Mucosa of descending colon (tissue), 3 donors: Measurements from ENCODE around the gene DDN. TPM values are rescaled to one million over a fixed set of nuclear protein-coding genes. Genes with fewer than 3 reads are reported as not detected.

Source experiments
- ATAC-seq: fragments of 200-7000 bp; cut with Tn5 transposase; one replicate; pipeline ENCODE4 v1.9.1; 2020; ENCODE audit warnings: mild to moderate bottlenecking, moderate library complexity
- DNase-seq, 3 donors: peaks; one replicate each; pipeline ENCODE4 v3.0.0-alpha.2; 2020
- H3K36me3 ChIP-seq: fragments of 200-600 bp; one replicate; pipeline ENCODE4 v1.8.0; 2021; ENCODE audit warnings: low read depth, mild to moderate bottlenecking
- H3K4me1 ChIP-seq: fragments of 200-600 bp; one replicate; pipeline ENCODE4 v1.8.0; 2021; ENCODE audit warnings: low read depth, mild to moderate bottlenecking
- H3K4me3 ChIP-seq: fragments of 200-600 bp; one replicate; pipeline ENCODE4 v1.8.0; 2021; ENCODE audit warnings: mild to moderate bottlenecking
- H3K9me3 ChIP-seq: fragments of 200-600 bp; one replicate; pipeline ENCODE4 v1.8.0; 2021; ENCODE audit warnings: mild to moderate bottlenecking
- CTCF ChIP-seq: fragments of 200-600 bp; IDR thresholded peaks from one replicate; pipeline ENCODE4 v1.8.0; 2022; ENCODE audit warnings: antibody characterized with exemption, mild to moderate bottlenecking
- intact Hi-C, 2 donors: fragments of 100-400 bp; cut with DNase I in 1 of 2; cut with micrococcal nuclease in 1 of 2; formaldehyde crosslinking; loops; one replicate each; pipeline versions ENCODE4 v1.11.0 to v1.11.1; 2022; cut with DNase I, micrococcal nuclease
- total RNA-seq, 3 donors: library from RNA; stranded (reverse); fragmentation: NEBNext Ultra II Directional in 2 of 3; extraction: Animal tissue kit (Norgen Biotek cat#: 25700) in 2 of 3; gene quantifications; one replicate each; pipeline versions ENCODE4 v1.2.1 to v1.2.4, GENCODE V29; 2021 to 2023
- donor health status: DM: no; HTN: no; CAD: no; lungs with moderate emphysema.
- donor health status: DM: no; HTN: no; CAD: no.
- donor health status: DM: no; HTN: yes; CAD: no.

Gene DDN
- total RNA-seq, 3 donors from 2014 or later, result 0.12 TPM; not detected in 2

- intact Hi-C loops, result no loop called here
- DNase-seq, result peak in 2 of 3 donors; percentile 13 to 35
- Histone ChIP-seq H3K4me3 (no peak overlapping the region), H3K4me1 (no peaks in the 10 kb centered on the region), H3K9me3 (no peaks in the 10 kb centered on the region), H3K36me3 (peaks cover 34% of the 10 kb centered on the region)
- no peak for TF ChIP-seq CTCF
- ATAC-seq, result no peak
Measured at GRCh38 chr12:49038291-49038955, 39.2 kb upstream of the DDN start.

- DNase-seq, result peak in 1 of 3 donors; percentile 13
Measured at GRCh38 chr12:49037947-49038237, 38.7 kb upstream of the DDN start.

GRCh38 chr12:49037111-49037946 lies 38.2 kb upstream of the DDN start:
- TF ChIP-seq CTCF, result no peak
- H3K36me3 ChIP-seq, result peaks cover 26% of the 10 kb centered on the region

More at GRCh38 chr12:49037947-49038237, 38.7 kb upstream of the DDN start:
- peaks cover 32% of the 10 kb centered on the region for H3K36me3 ChIP-seq
- no peaks in the 10 kb centered on the region for H3K9me3 ChIP-seq
- intact Hi-C loops, result no loop called here
- no peak overlapping the region for H3K4me3 ChIP-seq
- ATAC-seq, result no peak
- TF ChIP-seq CTCF, result no peak
- no peaks in the 10 kb centered on the region for H3K4me1 ChIP-seq

GRCh38 chr12:49036029-49036428 lies 36.9 kb upstream of the DDN start:
- DNase-seq, result no peak
- peaks cover 27% of the 10 kb centered on the region for H3K36me3 ChIP-seq
- TF ChIP-seq CTCF, result no peak
- intact Hi-C loops, result no loop called here
- no peaks in the 10 kb centered on the region for H3K9me3 ChIP-seq
- no peaks in the 10 kb centered on the region for H3K4me1 ChIP-seq
- no peak for ATAC-seq
- no peak overlapping the region for H3K4me3 ChIP-seq

More at GRCh38 chr12:49037111-49037946, 38.2 kb upstream of the DDN start:
- intact Hi-C loops, result no loop called here
- Histone ChIP-seq H3K4me3 (no peak overlapping the region), H3K4me1 (no peaks in the 10 kb centered on the region), H3K9me3 (no peaks in the 10 kb centered on the region)
- peak in 2 of 3 donors; percentile 12 to 43 for DNase-seq
- ATAC-seq, result no peak

- Histone ChIP-seq H3K9me3 (no peaks in the 10 kb centered on the region), H3K36me3 (peaks cover 22% of the 10 kb centered on the region), H3K4me3 (no peak overlapping the region), H3K4me1 (no peaks in the 10 kb centered on the region)
- DNase-seq (no peak), ATAC-seq (no peak)
- intact Hi-C loops, result no loop called here
- no peak for TF ChIP-seq CTCF
Measured at GRCh38 chr12:49034286-49034622, 35.1 kb upstream of the DDN start.
